ENCODE results near the gene TTLL1.
"Not testable (repeated sequence)": the region's sequence is repeated elsewhere in the genome, so short reads cannot be mapped to it uniquely, and the experiment has no call there.

Gene TTLL1

DNA sequence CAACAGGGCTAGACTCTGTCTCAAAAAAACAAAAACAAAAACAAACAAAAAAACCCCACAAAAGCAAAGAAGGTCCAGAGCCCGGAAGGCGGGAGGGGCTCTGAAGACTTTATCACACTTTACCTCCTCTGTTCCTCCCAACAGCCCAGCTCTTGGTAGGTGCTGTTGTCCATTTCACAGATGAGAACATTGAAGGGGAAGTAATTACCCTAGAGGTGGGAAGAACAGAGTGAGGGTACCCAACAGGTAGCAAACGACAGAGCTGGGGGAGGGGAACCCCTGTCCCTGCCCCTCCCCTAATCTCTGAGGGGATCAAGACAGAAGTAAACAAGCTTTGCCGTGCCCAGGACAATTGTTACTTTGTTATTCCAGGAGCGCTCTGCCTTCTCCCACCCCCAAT is 20.3 kb upstream of the TTLL1 start:
- no peak for FAIRE-seq
- no peak for DNase-seq (ENCODE audit: insufficient read length)
- TF ChIP-seq POLR2A (IDR thresholded peaks at IDR 0.05; ENCODE audit: low read depth, low read length) (no peak), POLR2AphosphoS5 (IDR thresholded peaks at IDR 0.05; ENCODE audit: low read depth, low read length) (no peak), TAF1 (IDR thresholded peaks at IDR 0.05; ENCODE audit: borderline replicate concordance, low read depth, low read length) (no peak)

DNA sequence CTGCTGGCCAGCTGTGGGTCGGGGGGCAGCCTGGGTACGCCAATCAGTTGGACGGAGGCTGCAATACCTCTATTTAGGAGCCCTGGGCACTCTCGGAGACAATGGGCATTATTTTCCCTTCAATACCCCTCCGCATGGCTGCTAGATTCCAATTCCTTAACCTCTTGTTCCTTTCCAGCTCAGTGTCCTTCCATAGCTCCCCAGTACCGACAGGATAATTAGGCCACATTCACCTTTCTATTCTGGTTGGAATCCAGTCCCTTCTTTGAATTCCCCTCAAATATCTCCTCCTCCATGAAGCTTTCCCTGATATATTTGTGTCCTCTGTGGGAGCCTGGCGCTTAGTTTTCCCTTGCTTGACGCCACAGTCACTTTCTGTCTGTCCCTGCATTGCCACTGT is 17.1 kb upstream of the TTLL1 start:
- no peak for DNase-seq (ENCODE audit: insufficient read length)
- no peak for TF ChIP-seq POLR2AphosphoS5 (IDR thresholded peaks at IDR 0.05; ENCODE audit: low read depth, low read length)
- no peak for TF ChIP-seq POLR2A (IDR thresholded peaks at IDR 0.05; ENCODE audit: low read depth, low read length)
- no peak for TF ChIP-seq TAF1 (IDR thresholded peaks at IDR 0.05; ENCODE audit: borderline replicate concordance, low read depth, low read length)
- no peak for FAIRE-seq

DNA sequence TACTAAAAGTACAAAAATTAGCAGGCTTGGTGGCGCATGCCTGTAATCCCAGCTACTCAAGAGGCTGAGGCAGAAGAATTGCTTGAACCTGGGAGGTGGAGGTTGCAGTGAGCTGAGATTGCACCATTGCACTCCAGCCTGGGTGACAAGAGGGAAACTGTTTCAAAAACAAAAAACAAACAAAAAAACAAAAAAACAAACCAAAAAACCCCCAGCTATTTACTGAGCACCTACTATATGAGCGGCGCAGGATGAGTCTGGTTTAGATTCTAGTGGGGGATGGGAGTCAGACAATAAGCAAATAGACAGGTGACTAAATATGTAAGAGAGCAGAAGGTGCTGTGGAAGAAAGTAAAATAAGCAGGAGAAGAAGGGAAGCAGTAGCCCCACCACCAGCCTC is 15.8 kb upstream of the TTLL1 start:
- not testable (repeated sequence) for FAIRE-seq; DNase-seq (ENCODE audit: insufficient read length)

DNA sequence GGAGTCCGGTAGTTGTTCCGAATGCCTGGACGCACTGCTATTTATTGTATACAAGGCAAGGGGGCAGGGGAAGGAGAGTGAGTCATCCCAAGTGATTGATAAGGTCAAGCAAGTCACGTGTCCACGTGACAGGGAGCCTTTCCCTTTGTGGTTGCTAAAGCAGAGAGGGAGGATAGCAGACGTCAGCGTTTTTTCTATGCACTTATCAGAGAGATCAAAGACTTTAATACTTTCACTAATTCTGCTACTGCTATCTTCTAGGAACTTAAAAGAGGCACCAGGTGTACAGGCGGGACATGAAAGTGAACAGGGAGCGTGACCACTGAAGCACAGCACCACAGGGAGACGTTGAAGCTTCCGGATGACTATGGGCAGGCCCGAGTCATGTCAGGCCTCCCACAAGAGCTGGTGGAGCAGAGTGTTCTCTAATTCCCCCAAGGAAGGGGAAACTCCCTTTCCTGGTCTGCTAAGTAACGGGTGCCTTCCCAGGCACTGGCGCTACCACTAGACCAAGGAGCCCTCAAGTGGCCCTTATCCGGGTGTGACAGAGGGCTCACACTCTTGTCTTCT is 14.9 kb upstream of the TTLL1 start:
- DNase-seq (ENCODE audit: insufficient read length); FAIRE-seq: not testable (repeated sequence)

DNA sequence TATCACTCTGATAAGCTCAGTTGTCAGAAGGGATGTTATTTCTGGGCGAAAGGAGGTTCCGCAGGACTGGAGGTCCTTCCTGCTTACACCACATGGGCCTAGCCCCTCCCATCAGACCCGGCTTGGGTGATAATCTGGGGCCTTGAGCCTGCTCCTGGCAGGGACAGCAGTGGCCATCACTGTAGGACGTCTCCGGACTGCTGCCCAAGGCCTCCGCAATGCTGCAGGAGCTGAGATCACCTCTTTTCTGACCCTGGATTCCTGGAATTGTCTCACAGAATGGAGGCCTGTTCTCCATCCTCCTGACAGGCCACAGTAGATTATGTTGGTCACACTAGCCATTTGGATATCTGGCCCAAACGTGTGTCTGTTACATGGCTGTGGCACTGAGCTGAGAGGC is 12.1 kb upstream of the TTLL1 start:
- DNase-seq (ENCODE audit: insufficient read length) (no peak), FAIRE-seq (no peak)
- TF ChIP-seq POLR2AphosphoS5 (IDR thresholded peaks at IDR 0.05; ENCODE audit: low read depth, low read length) (no peak), POLR2A (IDR thresholded peaks at IDR 0.05; ENCODE audit: low read depth, low read length) (no peak), TAF1 (IDR thresholded peaks at IDR 0.05; ENCODE audit: borderline replicate concordance, low read depth, low read length) (no peak)

DNA sequence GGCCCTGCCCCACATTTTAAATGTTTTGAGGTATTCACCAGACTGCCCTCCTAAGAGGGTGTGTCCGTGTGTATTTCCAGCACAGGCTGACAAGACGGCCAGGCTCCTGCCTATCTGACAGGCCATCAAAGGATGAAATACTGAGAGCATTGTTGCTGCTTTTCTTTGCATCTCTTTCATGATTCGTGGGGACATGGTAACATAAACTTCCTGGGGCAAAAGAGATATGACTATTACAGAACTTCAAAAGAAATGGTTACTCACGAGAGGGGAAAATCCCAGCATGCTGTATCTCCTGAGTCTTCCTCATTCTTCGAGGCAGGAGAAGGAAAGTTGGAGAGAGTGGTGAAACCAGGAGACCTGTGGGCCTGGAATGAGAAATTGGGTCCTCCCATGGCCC is 11.0 kb upstream of the TTLL1 start:
- FAIRE-seq (no peak), DNase-seq (ENCODE audit: insufficient read length) (no peak)
- TF ChIP-seq TAF1 (IDR thresholded peaks at IDR 0.05; ENCODE audit: borderline replicate concordance, low read depth, low read length): no peak
- no peak for TF ChIP-seq POLR2AphosphoS5 (IDR thresholded peaks at IDR 0.05; ENCODE audit: low read depth, low read length)
- no peak for TF ChIP-seq POLR2A (IDR thresholded peaks at IDR 0.05; ENCODE audit: low read depth, low read length)

DNA sequence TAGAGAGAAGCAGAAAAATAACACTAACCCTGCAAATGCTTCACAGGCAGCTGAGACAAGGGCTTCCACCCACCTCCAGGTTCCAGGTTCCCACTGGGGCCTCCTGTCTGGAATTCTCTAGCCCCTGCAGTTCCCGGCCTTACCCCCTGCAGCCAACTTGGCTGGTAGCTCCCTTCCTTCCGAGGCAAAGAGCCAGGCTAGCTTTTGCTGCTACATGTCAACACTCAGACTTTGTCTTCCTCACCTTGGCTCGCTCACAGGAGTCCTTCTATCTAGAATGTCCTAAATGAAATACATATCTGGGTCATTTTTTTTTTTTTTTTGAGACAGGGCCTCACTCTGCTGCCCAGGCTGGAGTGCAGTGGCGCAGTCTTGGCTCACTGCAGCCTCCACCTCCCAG is 9.9 kb upstream of the TTLL1 start:
- DNase-seq (ENCODE audit: insufficient read length): no peak
- FAIRE-seq: no peak
- no peak for TF ChIP-seq POLR2AphosphoS5 (IDR thresholded peaks at IDR 0.05; ENCODE audit: low read depth, low read length)
- TF ChIP-seq TAF1 (IDR thresholded peaks at IDR 0.05; ENCODE audit: borderline replicate concordance, low read depth, low read length): no peak
- TF ChIP-seq POLR2A (IDR thresholded peaks at IDR 0.05; ENCODE audit: low read depth, low read length): no peak

DNA sequence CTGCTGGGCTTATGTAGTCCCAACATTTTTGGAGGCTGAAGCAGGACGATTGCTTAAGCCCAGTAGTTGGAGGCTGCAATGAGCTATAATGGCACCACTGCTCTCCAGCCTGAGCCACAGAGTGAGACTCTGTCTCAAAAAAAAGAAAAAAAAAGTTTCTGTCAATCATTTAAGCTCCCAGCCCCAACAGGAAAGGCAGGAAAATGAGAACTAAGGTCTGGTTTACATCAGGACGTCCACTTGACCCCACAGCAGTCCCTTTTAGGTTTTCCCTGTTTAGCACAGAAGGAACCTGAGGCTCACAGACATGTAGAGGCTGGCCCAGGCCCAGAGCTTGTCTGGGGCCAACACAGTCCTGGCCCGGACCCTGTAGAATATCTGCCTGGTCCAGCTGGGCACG is 9.2 kb upstream of the TTLL1 start:
- no peak for TF ChIP-seq POLR2AphosphoS5 (IDR thresholded peaks at IDR 0.05; ENCODE audit: low read depth, low read length)
- no peak for TF ChIP-seq POLR2A (IDR thresholded peaks at IDR 0.05; ENCODE audit: low read depth, low read length)
- TF ChIP-seq TAF1 (IDR thresholded peaks at IDR 0.05; ENCODE audit: borderline replicate concordance, low read depth, low read length): no peak
- FAIRE-seq (no peak), DNase-seq (ENCODE audit: insufficient read length) (no peak)

DNA sequence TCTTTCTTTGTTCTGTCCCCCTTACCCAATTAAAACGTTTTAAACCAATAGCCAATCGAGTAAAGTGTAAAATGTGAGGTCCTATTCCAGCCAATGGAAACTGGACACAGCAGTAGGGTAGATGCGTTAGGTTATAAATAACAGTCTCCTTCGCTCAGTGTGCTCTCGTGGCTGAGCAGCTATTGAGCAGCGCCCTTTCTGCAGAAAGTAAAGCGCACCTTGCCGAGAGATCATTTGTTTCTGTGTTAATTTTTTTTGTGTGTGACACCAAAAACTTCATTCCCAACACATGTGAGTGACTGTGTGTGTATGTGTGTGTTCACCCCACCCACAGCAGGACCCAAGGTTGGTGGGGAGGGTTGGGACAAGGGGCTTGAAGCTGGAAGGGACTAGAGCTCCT is 7.2 kb upstream of the TTLL1 start:
- TF ChIP-seq POLR2A (IDR thresholded peaks at IDR 0.05; ENCODE audit: low read depth, low read length): no peak
- no peak for TF ChIP-seq POLR2AphosphoS5 (IDR thresholded peaks at IDR 0.05; ENCODE audit: low read depth, low read length)
- TF ChIP-seq TAF1 (IDR thresholded peaks at IDR 0.05; ENCODE audit: borderline replicate concordance, low read depth, low read length): no peak
- FAIRE-seq: no peak
- DNase-seq (ENCODE audit: insufficient read length): no peak

DNA sequence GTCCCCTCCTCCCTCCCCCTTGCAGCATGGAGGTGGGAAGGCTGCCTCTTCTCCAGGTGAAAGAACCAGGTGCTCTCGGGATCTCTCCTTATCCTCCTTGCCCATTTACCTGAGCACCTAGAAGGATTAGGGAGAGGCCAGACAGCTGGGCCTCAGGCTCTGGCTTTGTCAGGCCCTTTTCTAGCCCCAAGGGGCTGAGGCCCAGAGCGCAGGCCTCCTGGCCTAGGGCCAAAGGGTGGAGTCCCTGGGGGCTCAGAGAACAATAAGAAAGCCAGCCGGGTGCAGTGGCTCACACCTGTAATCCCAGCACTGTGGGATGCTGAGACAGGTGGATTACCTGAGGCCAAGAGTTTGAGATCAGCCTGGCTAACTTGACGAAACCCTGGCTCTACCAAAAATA is 5.4 kb upstream of the TTLL1 start:
- FAIRE-seq (no peak), DNase-seq (ENCODE audit: insufficient read length) (no peak)
- no peak for TF ChIP-seq POLR2A (IDR thresholded peaks at IDR 0.05; ENCODE audit: low read depth, low read length)
- TF ChIP-seq TAF1 (IDR thresholded peaks at IDR 0.05; ENCODE audit: borderline replicate concordance, low read depth, low read length): no peak
- no peak for TF ChIP-seq POLR2AphosphoS5 (IDR thresholded peaks at IDR 0.05; ENCODE audit: low read depth, low read length)

DNA sequence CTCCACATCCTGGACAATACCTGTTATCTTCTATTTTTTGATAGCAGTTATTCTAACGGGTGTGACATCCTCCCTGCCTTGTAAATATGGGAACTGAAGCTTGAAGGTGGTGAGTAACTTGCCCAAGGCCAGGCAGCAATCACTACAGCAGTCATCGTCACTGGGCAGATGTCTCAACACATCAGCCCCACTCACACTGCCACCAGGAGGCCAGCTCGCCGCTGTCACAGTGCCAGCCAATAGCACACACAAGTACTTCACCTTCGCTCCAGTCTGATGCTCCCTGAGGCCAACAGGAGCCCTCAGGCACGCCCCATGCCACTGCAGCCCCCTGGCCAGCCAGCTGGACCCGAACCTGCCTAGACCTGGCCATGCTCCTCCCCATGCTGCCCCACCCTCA is 4.9 kb upstream of the TTLL1 start:
- peak; percentile 63 for FAIRE-seq
- TF ChIP-seq POLR2AphosphoS5 (IDR thresholded peaks at IDR 0.05; ENCODE audit: low read depth, low read length): no peak
- no peak for TF ChIP-seq POLR2A (IDR thresholded peaks at IDR 0.05; ENCODE audit: low read depth, low read length)
- TF ChIP-seq TAF1 (IDR thresholded peaks at IDR 0.05; ENCODE audit: borderline replicate concordance, low read depth, low read length): no peak
- no peak for DNase-seq (ENCODE audit: insufficient read length)

DNA sequence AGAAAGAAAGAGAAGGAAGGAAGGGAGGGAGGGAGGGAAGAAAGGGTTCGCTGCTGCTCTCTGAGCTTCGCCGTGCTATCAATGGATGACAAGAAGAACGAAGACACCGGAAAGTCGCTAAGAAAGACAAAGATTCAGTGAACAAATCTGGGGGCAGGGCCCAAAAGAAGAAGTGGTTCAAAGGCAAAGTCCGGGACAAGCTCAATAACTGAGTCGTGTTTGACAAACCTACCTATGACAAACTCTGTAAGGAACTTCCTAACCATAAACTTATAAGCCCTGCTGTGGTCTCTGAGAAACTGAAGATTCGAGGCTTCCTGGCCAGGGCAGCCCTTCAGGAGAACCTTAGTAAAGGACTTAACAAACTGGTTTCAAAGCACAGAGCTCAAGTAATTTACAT is 2.9 kb upstream of the TTLL1 start:
- DNase-seq (ENCODE audit: insufficient read length): no peak
- TF ChIP-seq TAF1 (IDR thresholded peaks at IDR 0.05; ENCODE audit: borderline replicate concordance, low read depth, low read length) (no peak), POLR2A (IDR thresholded peaks at IDR 0.05; ENCODE audit: low read depth, low read length) (no peak), POLR2AphosphoS5 (IDR thresholded peaks at IDR 0.05; ENCODE audit: low read depth, low read length) (no peak)
- FAIRE-seq: no peak

DNA sequence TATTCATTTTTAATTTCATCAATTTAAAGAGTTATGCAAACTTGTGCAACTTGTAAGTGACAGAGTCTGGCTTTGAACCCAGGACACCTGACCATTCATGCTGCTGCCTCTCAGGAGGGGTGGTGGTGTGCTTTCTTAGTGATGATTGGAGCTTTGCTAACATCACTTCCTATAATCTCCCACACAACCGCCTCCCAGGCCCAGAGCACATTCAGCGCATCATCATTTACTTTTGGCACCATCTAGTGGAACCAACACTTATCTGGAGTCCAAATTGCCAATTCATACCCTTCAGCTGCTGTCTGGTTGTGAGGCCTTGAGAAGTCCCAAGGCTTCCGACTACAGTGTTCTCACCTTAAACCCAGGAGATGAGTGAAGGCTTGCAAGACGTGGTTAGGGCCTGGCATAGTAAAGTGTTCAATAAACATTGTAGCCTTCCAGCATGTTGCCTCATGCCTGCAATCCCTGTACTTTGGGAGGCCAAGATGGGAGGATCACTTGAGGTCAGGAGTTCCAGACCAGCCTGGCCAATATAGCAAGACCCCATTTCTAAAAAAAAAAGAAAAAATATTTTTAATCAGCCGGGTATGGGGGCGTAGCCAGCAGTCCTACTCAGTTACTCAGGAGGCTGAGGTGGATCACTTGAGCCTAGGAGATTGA is 1.1 kb upstream of the TTLL1 start:
- FAIRE-seq (peak; percentile 91), DNase-seq (ENCODE audit: insufficient read length) (peak; percentile 51)
- TF ChIP-seq TAF1 (IDR thresholded peaks at IDR 0.05; ENCODE audit: borderline replicate concordance, low read depth, low read length) (no peak), POLR2A (IDR thresholded peaks at IDR 0.05; ENCODE audit: low read depth, low read length) (no peak), POLR2AphosphoS5 (IDR thresholded peaks at IDR 0.05; ENCODE audit: low read depth, low read length) (no peak)

Data from GM12892 (cell line).